GM23248 (cell line): Measurements from ENCODE around the gene ZNF771.

Experiments used
- EZH2 ChIP-seq: fragments of 200-600 bp; sonication (generic); IDR thresholded peaks from 2 replicates; pipeline ENCODE4 v1.6.1; 2018; ENCODE audit warnings: antibody characterized with exemption, mild to moderate bottlenecking; ENCODE audit not compliant: insufficient read depth, poor library complexity, severe bottlenecking
- EZH2phosphoT487 ChIP-seq: fragments of 200-600 bp; sonication (generic); IDR thresholded peaks from 2 replicates; pipeline ENCODE4 v1.6.1; 2018; ENCODE audit warnings: antibody characterized with exemption, moderate library complexity, mild to moderate bottlenecking, low read depth; ENCODE audit not compliant: insufficient read depth

GRCh38 chr16:30368792-30369090, 38.7 kb upstream of the ZNF771 start:
- TF ChIP-seq EZH2 (no peak), EZH2phosphoT487 (no peak)
